Caco-2 (cell line): Measurements from ENCODE around the gene EAPP. TPM values are rescaled to one million over a fixed set of nuclear protein-coding genes. Genes with fewer than 3 reads are reported as not detected.
"Not testable (repeated sequence)": the region's sequence is repeated elsewhere in the genome, so short reads cannot be mapped to it uniquely, and the experiment has no call there.

Experiments used
- BruUV-seq: library from RNA; stranded (reverse); fragments of 400-500 nt; replicated peaks from 2 replicates; lab custom pipeline; 2021; lab: Mats Ljungman, UMichigan
- CTCF ChIA-PET: fragments of 300-600 bp; sonication (Branson Sonifier 250); formaldehyde crosslinking; loops from one replicate; lab custom pipeline; 2022; ENCODE audit warnings: antibody characterized with exemption; lab: Charles Lee
- POLR2A ChIA-PET: fragments of 300-600 bp; sonication (Branson Sonifier 250); formaldehyde crosslinking; loops from one replicate; lab custom pipeline; 2022; ENCODE audit warnings: antibody characterized with exemption; lab: Charles Lee
- DNase-seq, 2 experiments: peaks; one replicate each; pipeline versions ENCODE4 v3.0.0 to v3.0.0-alpha.2; 2020 to 2022
- H3K27me3 ChIP-seq: replicated peaks from 2 replicates; pipeline ENCODE4 v1.6.0; 2011; ENCODE audit warnings: low read length; ENCODE audit not compliant: control insufficient read depth, insufficient read depth
- H3K36me3 ChIP-seq: 2 replicates; pipeline ENCODE4 v1.5.1; 2011; ENCODE audit warnings: low read length; ENCODE audit not compliant: control insufficient read depth, insufficient read depth
- H3K4me1 ChIP-seq: fragments of 250-450 bp; sonication (Bioruptor Pico); 2 replicates; pipeline ENCODE4 v1.5.1; 2020; ENCODE audit warnings: mild to moderate bottlenecking
- H3K4me3 ChIP-seq: 2 replicates; pipeline ENCODE4 v1.5.1; 2011; ENCODE audit warnings: low read depth, mild to moderate bottlenecking, control low read depth, low read length
- H3K9me3 ChIP-seq: fragments of 250-450 bp; sonication (Bioruptor Pico); 2 replicates; pipeline ENCODE4 v1.5.1; 2020; ENCODE audit warnings: mild to moderate bottlenecking, moderate library complexity
- H3K27ac Mint-ChIP-seq: one replicate; pipeline ENCODE4 v1.8.0; 2022; ENCODE audit warnings: mixed read lengths; ENCODE audit not compliant: unreplicated experiment
- H3K27me3 Mint-ChIP-seq: one replicate; pipeline ENCODE4 v1.8.0; 2022; ENCODE audit warnings: mixed read lengths; ENCODE audit not compliant: insufficient read depth, unreplicated experiment
- H3K36me3 Mint-ChIP-seq: one replicate; pipeline ENCODE4 v1.8.0; 2022; ENCODE audit warnings: mild to moderate bottlenecking, mixed read lengths; ENCODE audit not compliant: insufficient read depth, unreplicated experiment
- H3K4me1 Mint-ChIP-seq: one replicate; pipeline ENCODE4 v1.8.0; 2022; ENCODE audit warnings: low read depth, mixed read lengths; ENCODE audit not compliant: unreplicated experiment
- H3K4me3 Mint-ChIP-seq: one replicate; pipeline ENCODE4 v1.8.0; 2022; ENCODE audit warnings: mild to moderate bottlenecking, moderate library complexity, mixed read lengths; ENCODE audit not compliant: unreplicated experiment
- H3K9me3 Mint-ChIP-seq: one replicate; pipeline ENCODE4 v1.8.0; 2022; ENCODE audit warnings: mixed read lengths; ENCODE audit not compliant: unreplicated experiment
- CTCF ChIP-seq, 2 experiments: fragments of 200-600 bp in 1 of 2; IDR thresholded peaks; 1 replicate in 1 of 2; 2 replicates in 1 of 2; pipeline versions ENCODE4 v1.5.1 to v1.8.0; 2011 to 2022; ENCODE audit warnings: antibody characterized with exemption in 1 of 2, control low read depth in 1 of 2, inconsistent platforms in 1 of 2, low read depth in 1 of 2, low read length in 1 of 2, mild to moderate bottlenecking in 1 of 2, moderate library complexity in 1 of 2; ENCODE audit not compliant: insufficient read depth in 1 of 2, severe bottlenecking in 1 of 2, unreplicated experiment in 1 of 2
- intact Hi-C: fragments of 100-400 bp; cut with micrococcal nuclease; formaldehyde crosslinking; loops from one replicate; pipeline ENCODE4 v1.10.0; 2022; ENCODE audit not compliant: unreplicated experiment
- total RNA-seq: library from RNA; stranded (reverse); gene quantifications from 2 replicates; pipeline ENCODE4 v1.2.3, GENCODE V29; 2022

The EAPP gene
- total RNA-seq, 1 experiment from 2014 or later = 30.7 TPM

GRCh38 chr14:34569750-34570149, 30.2 kb upstream of the EAPP start:
- ChIA-PET POLR2A (no interaction called here), CTCF (no interaction called here)
- Mint-ChIP-seq H3K4me1 (no peaks in the 10 kb centered on the region), H3K27ac (no peak overlapping the region), H3K36me3 (peaks cover 85% of the 10 kb centered on the region), H3K27me3 (no peaks in the 10 kb centered on the region), H3K4me3 (no peak overlapping the region), H3K9me3 (no peaks in the 10 kb centered on the region)
- Histone ChIP-seq H3K36me3 (no peaks in the 10 kb centered on the region; the same call in 1 of the 2 replicates), H3K4me1 (no peaks in the 10 kb centered on the region), H3K27me3 (no peaks in the 10 kb centered on the region), H3K9me3 (no peaks in the 10 kb centered on the region), H3K4me3 (no peak overlapping the region)
- intact Hi-C loops = no loop called here
- BruUV-seq = no TSS peak
- TF ChIP-seq CTCF (IDR thresholded peaks at IDR 0.05; ENCODE audit: insufficient read depth in 1 of 2, low read depth in 1 of 2, low read length in 1 of 2, severe bottlenecking in 1 of 2, unreplicated experiment in 1 of 2) = no peak
- no peak for DNase-seq

- POLR2A ChIA-PET = no interaction called here
Observed at GRCh38 chr14:34568803-34569202, 29.3 kb upstream of the EAPP start.

GRCh38 chr14:34562776-34563150, 23.3 kb upstream of the EAPP start:
- no peak overlapping the region for H3K27ac Mint-ChIP-seq
- H3K4me1 Mint-ChIP-seq = no peaks in the 10 kb centered on the region
- H3K36me3 Mint-ChIP-seq = peaks cover 51% of the 10 kb centered on the region
- intact Hi-C loops = no loop called here
- ChIA-PET POLR2A (no interaction called here), CTCF (no interaction called here)
- Histone ChIP-seq H3K36me3 (no peaks in the 10 kb centered on the region), H3K27me3 (no peaks in the 10 kb centered on the region), H3K4me1 (0 out of 2 replicates have a peak, but pooled peaks cover 6% of the 10 kb centered on the region), H3K4me3 (no peak overlapping the region), H3K9me3 (no peaks in the 10 kb centered on the region)
- H3K4me3 Mint-ChIP-seq = no peak overlapping the region
- no TSS peak for BruUV-seq
- no peak for TF ChIP-seq CTCF (IDR thresholded peaks at IDR 0.05; ENCODE audit: insufficient read depth in 1 of 2, low read depth in 1 of 2, low read length in 1 of 2, severe bottlenecking in 1 of 2, unreplicated experiment in 1 of 2)
- no peaks in the 10 kb centered on the region for H3K9me3 Mint-ChIP-seq
- H3K27me3 Mint-ChIP-seq = no peaks in the 10 kb centered on the region
- peak in 1 of 2 experiments; percentile 2 for DNase-seq

More at GRCh38 chr14:34568803-34569202, 29.3 kb upstream of the EAPP start:
- no TSS peak for BruUV-seq
- Mint-ChIP-seq H3K4me1 (no peaks in the 10 kb centered on the region), H3K27me3 (no peaks in the 10 kb centered on the region), H3K4me3 (no peak overlapping the region), H3K36me3 (peaks cover 89% of the 10 kb centered on the region), H3K9me3 (no peaks in the 10 kb centered on the region), H3K27ac (no peak overlapping the region)
- no peak for DNase-seq
- H3K36me3 ChIP-seq = no peaks in the 10 kb centered on the region; the same call in 1 of the 2 replicates
- H3K27me3 ChIP-seq = no peaks in the 10 kb centered on the region
- H3K9me3 ChIP-seq = no peaks in the 10 kb centered on the region
- CTCF ChIA-PET = no interaction called here
- no peaks in the 10 kb centered on the region for H3K4me1 ChIP-seq
- no peak for TF ChIP-seq CTCF (IDR thresholded peaks at IDR 0.05; ENCODE audit: insufficient read depth in 1 of 2, low read depth in 1 of 2, low read length in 1 of 2, severe bottlenecking in 1 of 2, unreplicated experiment in 1 of 2)
- intact Hi-C loops = no loop called here
- H3K4me3 ChIP-seq = no peak overlapping the region

GRCh38 chr14:34562037-34562775, 22.7 kb upstream of the EAPP start:
- POLR2A ChIA-PET = not testable (repeated sequence)

GRCh38 chr14:34556498-34556829, 17.0 kb upstream of the EAPP start:
- H3K4me3 Mint-ChIP-seq, BruUV-seq, H3K9me3 Mint-ChIP-seq, H3K9me3 ChIP-seq, H3K27me3 Mint-ChIP-seq, intact Hi-C loops, POLR2A ChIA-PET, H3K36me3 ChIP-seq, CTCF ChIA-PET, H3K27me3 ChIP-seq, DNase-seq, H3K4me1 Mint-ChIP-seq, H3K27ac Mint-ChIP-seq, H3K36me3 Mint-ChIP-seq, H3K4me3 ChIP-seq: not testable (repeated sequence)
- peaks cover 13% of the 10 kb centered on the region for H3K4me1 ChIP-seq

More at GRCh38 chr14:34562037-34562775, 22.7 kb upstream of the EAPP start:
- H3K4me1 Mint-ChIP-seq, H3K36me3 ChIP-seq, H3K27me3 Mint-ChIP-seq, H3K4me3 Mint-ChIP-seq, H3K27me3 ChIP-seq, H3K27ac Mint-ChIP-seq, CTCF ChIA-PET, H3K9me3 ChIP-seq, intact Hi-C loops, H3K4me3 ChIP-seq, H3K9me3 Mint-ChIP-seq, H3K4me1 ChIP-seq, DNase-seq: not testable (repeated sequence)
- BruUV-seq = TSS peak; percentile 54
- peaks cover 45% of the 10 kb centered on the region for H3K36me3 Mint-ChIP-seq
